Measurements from ENCODE around the gene BARHL2. TPM values are rescaled to one million over a fixed set of nuclear protein-coding genes. Genes with fewer than 3 reads are reported as not detected.

The BARHL2 gene
- not detected for total RNA-seq
- polyA plus RNA-seq: not detected
- long read RNA-seq, donor 1: 0 reads
- long read RNA-seq, donor 2: 0 reads
- long read RNA-seq, donor 3: 0 reads
- long read RNA-seq, donor 4: 0 reads
- long read RNA-seq, donor 5: 0 reads
- long read RNA-seq, donor 6: 0 reads
- long read RNA-seq, donor 7: 0 reads
- long read RNA-seq, donor 8: 0 reads
- long read RNA-seq, donor 9: 0 reads
- long read RNA-seq, donor 10: 0 reads

- no peak for TF ChIP-seq CTCF (IDR thresholded peaks at IDR 0.05)
- TF ChIP-seq POLR2AphosphoS5 (IDR thresholded peaks at IDR 0.05): no peak
- TF ChIP-seq EP300 (IDR thresholded peaks at IDR 0.05): no peak
- Histone ChIP-seq H3K4me1 (peaks cover 13 to 45% (median 29%) of the 10 kb centered on the region in 4 donors), H3K4me3 (peak within 1 kb of the TSS; percentile 26 to 44 (median 30)), H3K36me3 (no peaks in the 10 kb centered on the region), H3K27me3 (peaks cover 60 to 100% (median 94%) of the 10 kb centered on the region in 3 donors), H3K27ac (no peak within 1 kb of the TSS), H3K9me3 (peaks cover 0 to 38% (median 6%) of the 10 kb centered on the region in 4 donors)
- intact Hi-C loops (cut with DNase I; ENCODE audit: low total_unique reads): no loop called here
- WGBS, 5 donors: 4 to 13% (median 8%) methylated on average over 32 to 58 of the region's 58 CpGs
- DNase-seq: no peak
Measured at GRCh38 chr1:90716552-90717355, at the start of gene BARHL2. BARHL2 (minus strand) TSS chr1:90717302; CDS start chr1:90717195, 107 bp downstream.

DNA sequence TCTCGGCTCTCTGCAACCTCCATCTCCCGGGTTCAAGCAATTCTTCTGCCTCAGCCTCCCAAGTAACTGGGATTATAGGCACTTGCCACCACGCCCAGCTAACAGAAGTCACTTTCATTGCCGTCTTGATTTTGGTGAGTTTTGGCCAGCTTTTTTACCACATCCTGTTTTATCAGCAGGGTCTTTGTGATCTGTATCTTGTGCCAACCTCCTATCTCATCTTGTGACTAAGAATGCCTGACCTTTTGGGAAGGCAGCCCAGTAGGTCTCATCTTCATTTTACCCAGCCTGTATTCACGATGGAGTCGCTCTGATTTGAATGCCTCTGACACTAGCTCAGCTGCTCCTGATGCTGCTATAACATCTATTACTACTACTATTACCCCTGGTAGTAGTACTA, 46.8 kb upstream of the BARHL2 start:
- H3K27me3 ChIP-seq: peaks cover 0 to 36% (median 5%) of the 10 kb centered on the region in 3 donors
- WGBS, 5 donors: 79 to 83% (median 80%) methylated on average over 6 of the region's 6 CpGs
- TF ChIP-seq EP300 (IDR thresholded peaks at IDR 0.05): no peak
- no peak for TF ChIP-seq POLR2A (IDR thresholded peaks at IDR 0.05)
- no peak for TF ChIP-seq POLR2AphosphoS5 (IDR thresholded peaks at IDR 0.05)

DNA sequence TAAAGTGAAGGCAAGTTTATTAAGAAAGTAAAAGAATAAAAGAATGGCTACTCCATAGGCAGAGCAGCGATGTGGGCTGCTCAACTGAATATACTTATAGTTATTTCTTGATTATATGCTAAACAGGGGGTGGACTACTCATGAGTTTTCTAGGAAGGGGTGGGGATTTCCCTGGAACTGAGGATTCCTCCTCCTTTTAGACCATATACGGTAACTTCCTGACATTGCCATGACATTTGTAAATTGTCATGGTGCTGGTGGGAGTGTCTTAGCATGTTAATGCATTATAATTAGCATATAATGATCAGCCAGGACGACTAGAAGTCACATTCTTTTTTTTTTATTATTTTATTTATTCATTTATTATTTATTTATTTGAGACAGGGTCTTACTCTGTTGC, 46.4 kb upstream of the BARHL2 start:
- Histone ChIP-seq H3K9me3 (no peaks in the 10 kb centered on the region), H3K36me3 (no peaks in the 10 kb centered on the region), H3K27ac (no peak overlapping the region), H3K27me3 (peaks cover 0 to 40% (median 5%) of the 10 kb centered on the region in 3 donors), H3K4me3 (no peak overlapping the region), H3K4me1 (no peaks in the 10 kb centered on the region)
- WGBS, 5 donors: 72 to 82% (median 72%) methylated on average over 3 of the region's 3 CpGs
- intact Hi-C loops (cut with DNase I; ENCODE audit: low total_unique reads): no loop called here
- no peak for TF ChIP-seq POLR2AphosphoS5 (IDR thresholded peaks at IDR 0.05)
- TF ChIP-seq EP300 (IDR thresholded peaks at IDR 0.05): no peak
- no peak for TF ChIP-seq CTCF (IDR thresholded peaks at IDR 0.05)
- no peak for TF ChIP-seq POLR2A (IDR thresholded peaks at IDR 0.05)
- no peak for DNase-seq

More for the DNA sequence above, 46.8 kb upstream of the BARHL2 start:
- no peak for DNase-seq
- no peak overlapping the region for H3K4me3 ChIP-seq
- intact Hi-C loops (cut with DNase I; ENCODE audit: low total_unique reads): no loop called here
- H3K9me3 ChIP-seq: no peaks in the 10 kb centered on the region
- H3K27ac ChIP-seq: no peak overlapping the region
- no peaks in the 10 kb centered on the region for H3K36me3 ChIP-seq
- H3K4me1 ChIP-seq: no peaks in the 10 kb centered on the region

DNA sequence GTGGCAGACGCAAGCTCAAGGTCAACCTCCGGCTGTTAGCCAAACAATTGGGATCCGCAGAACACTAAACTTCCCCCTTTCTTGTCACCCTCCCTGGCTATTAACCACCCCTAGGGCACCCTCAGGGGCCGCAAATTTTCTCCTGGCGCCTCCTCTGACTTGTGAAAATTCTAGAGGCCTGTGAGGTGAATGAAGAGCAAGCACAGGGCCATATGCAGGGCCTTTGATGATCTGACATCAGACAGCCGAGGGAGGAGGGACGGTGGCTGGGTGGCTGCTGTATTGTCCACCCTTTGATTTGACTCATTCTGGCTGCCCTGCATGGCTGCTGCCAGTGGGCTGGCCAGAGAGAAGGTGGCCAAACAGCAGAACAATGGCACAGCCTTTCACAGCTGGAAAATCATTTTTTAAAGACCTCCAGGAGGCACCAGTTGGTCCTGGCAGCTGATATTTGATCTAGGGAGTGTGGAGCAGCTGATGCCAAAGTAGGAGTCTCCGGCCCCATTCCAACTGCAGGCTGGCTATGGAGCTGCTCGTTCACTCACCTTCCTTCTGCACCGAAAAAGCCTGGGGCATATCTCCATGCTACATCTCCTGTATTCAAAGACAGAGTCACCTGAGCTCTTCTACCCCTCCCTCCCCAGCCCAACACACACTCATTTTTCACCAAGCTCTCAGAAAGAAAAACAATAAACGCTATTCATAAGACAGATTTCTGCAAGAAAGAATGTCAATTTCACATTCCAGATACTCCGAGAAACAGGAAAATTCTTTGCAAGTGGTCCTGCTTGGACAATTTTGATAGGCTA, 44.9 kb upstream of the BARHL2 start:
- TF ChIP-seq POLR2A (IDR thresholded peaks at IDR 0.05): no peak
- TF ChIP-seq CTCF (IDR thresholded peaks at IDR 0.05): no peak
- no peak for TF ChIP-seq EP300 (IDR thresholded peaks at IDR 0.05)
- TF ChIP-seq POLR2AphosphoS5 (IDR thresholded peaks at IDR 0.05): no peak
- Histone ChIP-seq H3K4me3 (no peak overlapping the region), H3K27ac (no peak overlapping the region), H3K36me3 (no peaks in the 10 kb centered on the region), H3K4me1 (no peaks in the 10 kb centered on the region), H3K27me3 (peaks cover 0 to 47% (median 5%) of the 10 kb centered on the region in 3 donors), H3K9me3 (no peaks in the 10 kb centered on the region)
- DNase-seq: peak in 1 of 2 donors; percentile 20
- intact Hi-C loops (cut with DNase I; ENCODE audit: low total_unique reads): no loop called here
- WGBS, 5 donors: 18 to 27% (median 21%) methylated on average over 12 of the region's 12 CpGs
